ENCODE results near the gene CPEB4.

The CPEB4 gene

GRCh38 chr5:173884402-173885053 is 3.6 kb upstream of the CPEB4 start:
- TF ChIP-seq BACH2 (CRISPR knock-in tag; IDR thresholded peaks at IDR 0.05; ENCODE audit: borderline replicate concordance) (no peak), CSDC2 (CRISPR knock-in tag; IDR thresholded peaks at IDR 0.05) (no peak), ARNTL (CRISPR knock-in tag; IDR thresholded peaks at IDR 0.05; ENCODE audit: borderline replicate concordance, low read depth) (no peak)
- TF ChIP-seq, protein P1, sequence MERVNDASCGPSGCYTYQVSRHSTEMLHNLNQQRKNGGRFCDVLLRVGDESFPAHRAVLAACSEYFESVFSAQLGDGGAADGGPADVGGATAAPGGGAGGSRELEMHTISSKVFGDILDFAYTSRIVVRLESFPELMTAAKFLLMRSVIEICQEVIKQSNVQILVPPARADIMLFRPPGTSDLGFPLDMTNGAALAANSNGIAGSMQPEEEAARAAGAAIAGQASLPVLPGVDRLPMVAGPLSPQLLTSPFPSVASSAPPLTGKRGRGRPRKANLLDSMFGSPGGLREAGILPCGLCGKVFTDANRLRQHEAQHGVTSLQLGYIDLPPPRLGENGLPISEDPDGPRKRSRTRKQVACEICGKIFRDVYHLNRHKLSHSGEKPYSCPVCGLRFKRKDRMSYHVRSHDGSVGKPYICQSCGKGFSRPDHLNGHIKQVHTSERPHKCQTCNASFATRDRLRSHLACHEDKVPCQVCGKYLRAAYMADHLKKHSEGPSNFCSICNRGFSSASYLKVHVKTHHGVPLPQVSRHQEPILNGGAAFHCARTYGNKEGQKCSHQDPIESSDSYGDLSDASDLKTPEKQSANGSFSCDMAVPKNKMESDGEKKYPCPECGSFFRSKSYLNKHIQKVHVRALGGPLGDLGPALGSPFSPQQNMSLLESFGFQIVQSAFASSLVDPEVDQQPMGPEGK (CRISPR knock-in tag; IDR thresholded peaks at IDR 0.05; ENCODE audit: borderline replicate concordance): no peak
- TF ChIP-seq, protein P2, sequence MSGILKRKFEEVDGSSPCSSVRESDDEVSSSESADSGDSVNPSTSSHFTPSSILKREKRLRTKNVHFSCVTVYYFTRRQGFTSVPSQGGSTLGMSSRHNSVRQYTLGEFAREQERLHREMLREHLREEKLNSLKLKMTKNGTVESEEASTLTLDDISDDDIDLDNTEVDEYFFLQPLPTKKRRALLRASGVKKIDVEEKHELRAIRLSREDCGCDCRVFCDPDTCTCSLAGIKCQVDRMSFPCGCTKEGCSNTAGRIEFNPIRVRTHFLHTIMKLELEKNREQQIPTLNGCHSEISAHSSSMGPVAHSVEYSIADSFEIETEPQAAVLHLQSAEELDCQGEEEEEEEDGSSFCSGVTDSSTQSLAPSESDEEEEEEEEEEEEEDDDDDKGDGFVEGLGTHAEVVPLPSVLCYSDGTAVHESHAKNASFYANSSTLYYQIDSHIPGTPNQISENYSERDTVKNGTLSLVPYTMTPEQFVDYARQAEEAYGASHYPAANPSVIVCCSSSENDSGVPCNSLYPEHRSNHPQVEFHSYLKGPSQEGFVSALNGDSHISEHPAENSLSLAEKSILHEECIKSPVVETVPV (CRISPR knock-in tag; IDR thresholded peaks at IDR 0.05): no peak
- no peak for ATAC-seq

DNA sequence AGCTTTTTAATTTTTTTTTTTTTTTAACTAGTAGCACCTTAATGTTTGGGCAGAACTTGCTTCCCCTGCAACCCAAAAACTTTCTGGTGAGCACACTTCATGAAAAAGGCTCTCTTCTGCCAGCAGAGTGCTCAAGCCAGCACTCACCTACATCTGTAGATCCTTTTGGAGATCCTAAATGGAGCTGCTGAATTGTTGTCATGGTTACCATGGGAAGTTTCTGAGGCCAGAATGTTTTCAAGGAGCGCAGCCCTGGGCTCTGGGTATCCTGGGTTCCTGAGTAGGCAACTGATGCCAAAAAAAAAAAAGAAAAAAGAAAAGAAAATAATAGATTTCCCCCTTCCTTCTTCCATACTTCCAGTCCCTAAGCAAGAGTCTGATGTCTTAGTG is 3.1 kb upstream of the CPEB4 start:
- no peak for TF ChIP-seq ARNTL (CRISPR knock-in tag; IDR thresholded peaks at IDR 0.05; ENCODE audit: borderline replicate concordance, low read depth)
- TF ChIP-seq, protein P3, sequence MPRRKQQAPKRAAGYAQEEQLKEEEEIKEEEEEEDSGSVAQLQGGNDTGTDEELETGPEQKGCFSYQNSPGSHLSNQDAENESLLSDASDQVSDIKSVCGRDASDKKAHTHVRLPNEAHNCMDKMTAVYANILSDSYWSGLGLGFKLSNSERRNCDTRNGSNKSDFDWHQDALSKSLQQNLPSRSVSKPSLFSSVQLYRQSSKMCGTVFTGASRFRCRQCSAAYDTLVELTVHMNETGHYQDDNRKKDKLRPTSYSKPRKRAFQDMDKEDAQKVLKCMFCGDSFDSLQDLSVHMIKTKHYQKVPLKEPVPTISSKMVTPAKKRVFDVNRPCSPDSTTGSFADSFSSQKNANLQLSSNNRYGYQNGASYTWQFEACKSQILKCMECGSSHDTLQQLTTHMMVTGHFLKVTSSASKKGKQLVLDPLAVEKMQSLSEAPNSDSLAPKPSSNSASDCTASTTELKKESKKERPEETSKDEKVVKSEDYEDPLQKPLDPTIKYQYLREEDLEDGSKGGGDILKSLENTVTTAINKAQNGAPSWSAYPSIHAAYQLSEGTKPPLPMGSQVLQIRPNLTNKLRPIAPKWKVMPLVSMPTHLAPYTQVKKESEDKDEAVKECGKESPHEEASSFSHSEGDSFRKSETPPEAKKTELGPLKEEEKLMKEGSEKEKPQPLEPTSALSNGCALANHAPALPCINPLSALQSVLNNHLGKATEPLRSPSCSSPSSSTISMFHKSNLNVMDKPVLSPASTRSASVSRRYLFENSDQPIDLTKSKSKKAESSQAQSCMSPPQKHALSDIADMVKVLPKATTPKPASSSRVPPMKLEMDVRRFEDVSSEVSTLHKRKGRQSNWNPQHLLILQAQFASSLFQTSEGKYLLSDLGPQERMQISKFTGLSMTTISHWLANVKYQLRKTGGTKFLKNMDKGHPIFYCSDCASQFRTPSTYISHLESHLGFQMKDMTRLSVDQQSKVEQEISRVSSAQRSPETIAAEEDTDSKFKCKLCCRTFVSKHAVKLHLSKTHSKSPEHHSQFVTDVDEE (CRISPR knock-in tag; IDR thresholded peaks at IDR 0.05): no peak
- no peak for TF ChIP-seq ZNF8 (CRISPR knock-in tag; IDR thresholded peaks at IDR 0.05)
- TF ChIP-seq TOX (CRISPR knock-in tag; IDR thresholded peaks at IDR 0.05; ENCODE audit: borderline replicate concordance): no peak
- TF ChIP-seq ZNF565 (CRISPR knock-in tag; conservative IDR thresholded peaks at IDR 0.05; ENCODE audit: low read depth): no peak
- no peak for TF ChIP-seq OSR1 (CRISPR knock-in tag; IDR thresholded peaks at IDR 0.05)
- no peak for TF ChIP-seq ZNF70 (CRISPR knock-in tag; IDR thresholded peaks at IDR 0.05)
- no peak for TF ChIP-seq ZFP30 (CRISPR knock-in tag; IDR thresholded peaks at IDR 0.05)
- TF ChIP-seq, protein P4, sequence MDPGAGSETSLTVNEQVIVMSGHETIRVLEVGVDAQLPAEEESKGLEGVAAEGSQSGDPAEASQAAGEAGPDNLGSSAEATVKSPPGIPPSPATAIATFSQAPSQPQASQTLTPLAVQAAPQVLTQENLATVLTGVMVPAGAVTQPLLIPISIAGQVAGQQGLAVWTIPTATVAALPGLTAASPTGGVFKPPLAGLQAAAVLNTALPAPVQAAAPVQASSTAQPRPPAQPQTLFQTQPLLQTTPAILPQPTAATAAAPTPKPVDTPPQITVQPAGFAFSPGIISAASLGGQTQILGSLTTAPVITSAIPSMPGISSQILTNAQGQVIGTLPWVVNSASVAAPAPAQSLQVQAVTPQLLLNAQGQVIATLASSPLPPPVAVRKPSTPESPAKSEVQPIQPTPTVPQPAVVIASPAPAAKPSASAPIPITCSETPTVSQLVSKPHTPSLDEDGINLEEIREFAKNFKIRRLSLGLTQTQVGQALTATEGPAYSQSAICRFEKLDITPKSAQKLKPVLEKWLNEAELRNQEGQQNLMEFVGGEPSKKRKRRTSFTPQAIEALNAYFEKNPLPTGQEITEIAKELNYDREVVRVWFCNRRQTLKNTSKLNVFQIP (CRISPR knock-in tag; IDR thresholded peaks at IDR 0.05; ENCODE audit: borderline replicate concordance, low read depth): no peak
- TF ChIP-seq, protein P1 (CRISPR knock-in tag; IDR thresholded peaks at IDR 0.05; ENCODE audit: borderline replicate concordance): no peak
- TF ChIP-seq, protein P2 (CRISPR knock-in tag; IDR thresholded peaks at IDR 0.05): no peak
- TF ChIP-seq, protein P5, sequence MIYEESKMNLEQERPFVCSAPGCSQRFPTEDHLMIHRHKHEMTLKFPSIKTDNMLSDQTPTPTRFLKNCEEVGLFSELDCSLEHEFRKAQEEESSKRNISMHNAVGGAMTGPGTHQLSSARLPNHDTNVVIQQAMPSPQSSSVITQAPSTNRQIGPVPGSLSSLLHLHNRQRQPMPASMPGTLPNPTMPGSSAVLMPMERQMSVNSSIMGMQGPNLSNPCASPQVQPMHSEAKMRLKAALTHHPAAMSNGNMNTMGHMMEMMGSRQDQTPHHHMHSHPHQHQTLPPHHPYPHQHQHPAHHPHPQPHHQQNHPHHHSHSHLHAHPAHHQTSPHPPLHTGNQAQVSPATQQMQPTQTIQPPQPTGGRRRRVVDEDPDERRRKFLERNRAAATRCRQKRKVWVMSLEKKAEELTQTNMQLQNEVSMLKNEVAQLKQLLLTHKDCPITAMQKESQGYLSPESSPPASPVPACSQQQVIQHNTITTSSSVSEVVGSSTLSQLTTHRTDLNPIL (CRISPR knock-in tag; IDR thresholded peaks at IDR 0.05; ENCODE audit: low read depth): no peak
- no peak for TF ChIP-seq ESRRG (CRISPR knock-in tag; IDR thresholded peaks at IDR 0.05)
- no peak for TF ChIP-seq TCF4 (CRISPR knock-in tag; IDR thresholded peaks at IDR 0.05; ENCODE audit: borderline replicate concordance)
- no peak for TF ChIP-seq BACH2 (CRISPR knock-in tag; IDR thresholded peaks at IDR 0.05; ENCODE audit: borderline replicate concordance)
- no peak for TF ChIP-seq ZFP3 (CRISPR knock-in tag; IDR thresholded peaks at IDR 0.05)
- no peak for TF ChIP-seq SNAI2 (CRISPR knock-in tag; IDR thresholded peaks at IDR 0.05)
- no peak for TF ChIP-seq PPARA (CRISPR knock-in tag; IDR thresholded peaks at IDR 0.05; ENCODE audit: borderline replicate concordance)
- no peak for TF ChIP-seq GLIS3 (CRISPR knock-in tag; IDR thresholded peaks at IDR 0.05)
- TF ChIP-seq ISL1 (CRISPR knock-in tag; IDR thresholded peaks at IDR 0.05): no peak
- ATAC-seq: no peak

Data from SK-N-SH treated with all-trans-retinoic acid at 6 μM for 48 hours (cell line).